Uterus (tissue), 2 donors: Measurements from ENCODE around the gene MAPK6.

Experiments
- CTCF ChIP-seq, 4 experiments: fragments of 200-600 bp in 2 of 4; fragments of 450-650 bp in 2 of 4; sonication (generic) in 2 of 4; IDR thresholded peaks; one replicate each; pipeline ENCODE4 v1.5.1; 2016 to 2019; ENCODE audit warnings: antibody characterized with exemption in 4 of 4, mild to moderate bottlenecking in 2 of 4, moderate library complexity in 1 of 4
- POLR2A ChIP-seq, 2 donors: fragments of 450-650 bp; IDR thresholded peaks; one replicate each; pipeline ENCODE4 v1.6.1; 2016; ENCODE audit warnings: antibody characterized with exemption in 2 of 2, mild to moderate bottlenecking in 1 of 2, moderate library complexity in 1 of 2

GRCh38 chr15:51971375-51972133, 47.5 kb upstream of the MAPK6 start, which contains the start of gene LEO1:
- TF ChIP-seq CTCF (IDR thresholded peaks at IDR 0.05) (peak; percentile 46 to 51 (median 48)), POLR2A (IDR thresholded peaks at IDR 0.05) (peak in 1 of 2 donors; percentile 41)
